ENCODE results near the gene GMIP.

GMIP gene

GRCh38 chr19:19659646-19660245, 16.3 kb upstream of the GMIP start:
- DNase-seq (ENCODE audit: low read depth in 1 of 2, low spot score in 1 of 2), result no peak

- DNase-seq (ENCODE audit: low read depth in 1 of 2, low spot score in 1 of 2), result no peak
These were observed 13.9 kb upstream of the GMIP start for GRCh38 chr19:19657397-19657783.

DNA sequence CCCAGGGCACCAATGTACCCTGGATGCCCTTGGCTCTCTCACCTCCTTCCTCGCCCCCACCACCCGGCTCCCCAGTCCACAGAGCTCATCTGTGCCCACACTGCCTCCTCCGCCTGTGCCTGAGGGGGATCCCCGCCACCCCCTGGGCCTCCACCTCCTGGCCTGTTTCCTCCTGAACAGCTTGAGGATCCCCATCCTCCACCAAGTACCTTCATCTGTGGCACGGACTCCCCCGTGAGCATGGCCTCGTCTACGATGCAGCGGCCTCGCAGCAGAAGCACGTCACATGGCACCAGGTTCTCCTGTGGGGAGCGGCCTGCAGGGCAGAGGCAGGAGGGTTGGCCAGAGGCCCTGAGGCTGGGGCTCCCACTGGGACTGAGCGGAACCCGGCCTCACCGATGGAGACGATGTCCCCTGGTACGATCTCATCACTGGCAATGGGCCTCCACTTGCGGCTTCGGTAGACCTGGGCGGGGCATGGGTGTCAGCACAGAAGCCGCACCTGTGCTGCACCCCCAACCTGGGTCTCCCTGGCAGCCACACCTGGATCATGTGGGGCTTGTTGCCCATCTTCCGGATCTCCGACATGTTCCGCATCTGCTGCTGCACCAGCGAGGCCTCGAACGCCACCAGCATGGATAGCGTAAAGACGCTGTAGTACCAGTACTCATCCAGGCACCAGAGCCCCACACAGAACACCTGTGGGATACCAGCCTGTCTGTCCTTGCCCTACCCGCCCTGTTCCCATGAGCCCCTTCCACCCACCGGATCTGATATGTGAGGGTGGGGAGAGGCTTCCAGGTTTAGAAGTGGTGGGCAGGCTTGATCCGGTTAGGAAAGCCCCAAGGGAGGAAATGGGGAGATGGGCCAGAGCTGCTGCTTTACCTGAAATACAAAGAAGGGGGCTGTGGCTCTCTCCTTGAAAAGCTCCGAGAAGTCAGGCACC, 13.3 kb upstream of the GMIP start:
- DNase-seq (ENCODE audit: low read depth in 1 of 2, low spot score in 1 of 2), result no peak

- no peak for DNase-seq (ENCODE audit: low read depth in 1 of 2, low spot score in 1 of 2)
These were observed 12.3 kb upstream of the GMIP start for GRCh38 chr19:19655641-19656343.

- no peak for DNase-seq (ENCODE audit: low read depth in 1 of 2, low spot score in 1 of 2)
These were observed 11.7 kb upstream of the GMIP start for GRCh38 chr19:19655051-19655594.

GRCh38 chr19:19654441-19654840, 11.0 kb upstream of the GMIP start:
- no peak for DNase-seq (ENCODE audit: low read depth in 1 of 2, low spot score in 1 of 2)

DNA sequence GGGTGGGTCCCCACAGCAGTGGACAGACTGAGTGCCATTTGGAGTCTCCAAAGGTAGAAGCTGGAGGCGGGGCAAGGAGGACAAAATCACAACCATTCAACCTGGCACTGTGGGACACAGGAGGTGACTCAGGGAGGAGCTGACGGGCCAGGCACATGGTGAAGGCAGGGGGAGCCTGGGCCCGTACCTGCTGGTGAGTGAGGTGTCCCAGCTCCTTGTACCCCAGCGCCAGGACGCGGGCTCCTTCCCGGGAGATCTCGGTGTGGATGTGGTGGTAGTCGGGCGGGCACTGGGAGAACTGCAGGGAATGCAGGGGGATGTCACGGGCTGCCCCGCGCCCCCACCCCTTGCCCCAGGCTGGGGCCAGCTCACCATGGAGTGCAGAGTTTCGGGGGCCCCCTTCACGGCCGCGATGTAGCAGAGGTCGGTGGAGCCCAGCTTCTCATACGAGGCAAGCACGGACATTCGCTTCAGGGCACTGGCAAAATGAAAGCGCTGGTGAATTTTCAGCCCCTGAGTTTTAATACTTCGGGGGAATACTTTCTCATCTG, 10.2 kb upstream of the GMIP start:
- DNase-seq (ENCODE audit: low read depth in 1 of 2, low spot score in 1 of 2), result no peak

- DNase-seq (ENCODE audit: low read depth in 1 of 2, low spot score in 1 of 2), result no peak
These were observed 9.2 kb upstream of the GMIP start for GRCh38 chr19:19652482-19653295.

GRCh38 chr19:19651076-19651475, 7.6 kb upstream of the GMIP start:
- DNase-seq (ENCODE audit: low read depth in 1 of 2, low spot score in 1 of 2), result no peak

- DNase-seq (ENCODE audit: low read depth in 1 of 2, low spot score in 1 of 2), result no peak
These were observed 6.9 kb upstream of the GMIP start for GRCh38 chr19:19650331-19650730.

DNA sequence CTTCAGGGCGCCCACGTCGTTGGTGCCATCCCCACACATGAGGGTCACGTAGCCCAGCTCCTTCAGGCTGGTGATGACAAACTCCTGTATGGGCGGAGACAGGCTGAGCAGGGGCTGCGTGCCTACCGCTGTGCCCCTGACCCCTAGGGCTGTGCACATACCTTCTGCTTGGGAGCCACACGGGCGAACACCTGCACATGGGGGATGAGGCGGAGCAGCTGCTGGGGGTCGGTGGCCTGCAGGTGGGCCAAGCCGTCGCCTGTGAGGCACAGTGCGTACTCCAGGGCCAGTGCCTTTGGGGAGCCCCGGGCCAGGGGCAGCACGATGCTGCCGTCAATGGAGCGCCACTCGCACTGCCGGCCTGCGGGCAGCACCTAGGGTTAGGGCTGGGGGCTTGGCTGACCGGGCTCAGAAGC, 6.1 kb upstream of the GMIP start:
- no peak for DNase-seq (ENCODE audit: low read depth in 1 of 2, low spot score in 1 of 2)

- DNase-seq (ENCODE audit: low read depth in 1 of 2, low spot score in 1 of 2), result no peak
These were observed 5.7 kb upstream of the GMIP start for GRCh38 chr19:19649155-19649554.

- no peak for DNase-seq (ENCODE audit: low read depth in 1 of 2, low spot score in 1 of 2)
These were observed 3.8 kb upstream of the GMIP start for GRCh38 chr19:19647037-19647835.

DNA sequence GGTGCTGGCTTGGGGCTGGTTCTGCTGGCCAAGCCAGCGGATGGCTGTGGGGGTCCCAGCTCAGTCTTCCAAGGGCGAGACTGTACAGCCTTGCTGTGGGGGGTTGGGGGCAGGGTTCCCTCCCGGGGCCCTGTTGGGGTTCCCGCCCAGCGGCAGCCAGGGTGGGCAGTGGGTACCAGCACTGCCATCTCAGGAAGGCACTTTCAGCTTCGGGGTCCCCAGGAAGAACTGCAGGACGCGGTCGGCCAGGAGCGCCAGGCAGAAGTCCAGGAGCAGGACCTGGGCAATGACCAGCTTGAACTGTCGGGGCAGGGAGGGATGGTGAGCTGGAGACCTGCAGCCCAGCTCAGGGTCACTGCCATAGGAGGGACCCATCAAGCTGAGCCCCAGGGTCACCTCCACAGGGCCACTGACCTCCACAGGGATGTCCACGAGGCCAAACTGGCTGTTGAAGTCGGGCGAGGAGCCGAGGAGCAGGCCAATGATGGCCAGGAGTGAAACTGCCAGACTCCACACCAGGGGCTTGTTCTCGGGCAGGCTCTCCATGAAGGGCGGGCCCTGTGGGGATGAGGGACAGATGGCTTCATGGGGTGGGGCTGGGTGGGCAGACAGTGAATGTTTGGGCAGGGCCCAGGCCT, 1.9 kb upstream of the GMIP start:
- DNase-seq (ENCODE audit: low read depth in 1 of 2, low spot score in 1 of 2), result no peak

- DNase-seq (ENCODE audit: low read depth in 1 of 2, low spot score in 1 of 2), result no peak
These were observed 564 bp upstream of the GMIP start for GRCh38 chr19:19644054-19644388.

GRCh38 chr19:19642506-19643157, 825 bp downstream of the GMIP start:
- no peak for DNase-seq (ENCODE audit: low read depth in 1 of 2, low spot score in 1 of 2)

- no peak for DNase-seq (ENCODE audit: low read depth in 1 of 2, low spot score in 1 of 2)
These were observed 5.8 kb downstream of the GMIP start for GRCh38 chr19:19637523-19638251.

DNA sequence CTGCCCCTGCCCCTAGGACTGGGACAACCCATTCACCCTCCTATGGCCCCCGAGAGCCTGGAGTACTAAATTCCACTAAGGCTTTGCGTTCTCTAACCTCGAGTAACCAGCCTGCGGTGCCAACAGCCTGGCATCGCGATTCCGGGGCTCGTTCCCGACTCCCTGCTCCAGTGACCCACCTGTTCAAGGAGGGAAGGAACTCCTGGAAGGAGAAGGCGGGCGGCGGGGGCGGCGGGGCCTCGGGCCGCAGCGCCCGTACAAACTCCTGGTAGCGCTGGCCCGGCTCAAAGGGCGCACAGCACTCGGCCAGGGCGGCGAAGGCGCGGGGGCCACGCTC, 6.3 kb downstream of the GMIP start:
- no peak for DNase-seq (ENCODE audit: low read depth in 1 of 2, low spot score in 1 of 2)

Measured in stimulated activated CD4-positive, alpha-beta T cell treated with anti-CD3 and anti-CD28 coated beads, Interleukin-15, amount 100 ng/mL, for 1 hour (primary cell).